GM19351 (cell line): ENCODE measurements around the gene ITFG1.

ENCODE experiments used
- ATAC-seq: cut with Tn5 transposase; IDR thresholded peaks from one replicate; pipeline ENCODE4 v1.9.1; 2021; ENCODE audit warnings: mild to moderate bottlenecking, moderate library complexity; ENCODE audit not compliant: unreplicated experiment

Gene ITFG1

DNA sequence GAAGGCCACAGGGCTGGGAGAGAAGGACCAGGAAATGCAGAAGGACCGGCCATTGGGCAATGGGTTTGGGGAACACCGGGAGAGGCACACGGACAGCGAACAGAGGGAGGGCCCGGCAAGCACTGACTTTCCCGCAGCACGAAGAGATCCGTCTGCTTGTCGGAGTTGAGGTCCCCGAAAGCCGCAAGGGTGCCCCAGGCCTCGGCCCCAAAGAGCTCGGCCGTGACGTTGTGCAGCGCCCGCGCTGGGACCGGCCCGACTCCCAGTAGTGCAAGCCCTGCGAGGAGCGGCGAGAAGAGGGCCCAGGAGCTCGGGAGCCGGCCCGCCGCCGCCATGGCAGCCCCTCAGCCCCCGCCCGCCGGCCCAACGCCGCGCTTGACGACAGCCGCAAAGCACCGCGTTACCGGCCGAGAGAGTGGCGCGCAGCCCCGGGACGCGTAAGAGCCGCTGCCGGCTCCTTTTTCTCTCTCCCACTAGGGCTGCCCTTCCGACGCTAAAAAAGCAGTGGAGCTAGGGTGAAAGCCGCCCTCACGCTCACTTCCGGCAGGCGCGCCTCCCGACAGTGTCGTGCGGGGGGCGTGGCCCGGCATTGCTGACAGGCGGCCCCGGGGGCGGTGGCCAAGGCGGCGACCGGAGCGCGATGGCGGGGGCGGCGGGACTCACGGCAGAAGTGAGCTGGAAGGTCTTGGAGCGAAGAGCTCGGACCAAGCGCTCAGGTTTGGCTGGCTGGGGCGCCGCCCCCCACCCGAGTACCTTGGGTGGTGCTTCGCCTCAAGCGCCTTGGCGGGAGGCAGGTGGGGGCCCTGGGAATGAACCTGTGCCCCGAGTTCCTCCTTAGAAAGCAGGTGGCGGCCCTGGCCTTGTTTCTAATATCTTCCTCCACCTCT is at the start of gene ITFG1, which contains the start of gene PHKB:
Gene ITFG1, minus strand, starts transcription at position 353 of the 887 bp plus-strand sequence. Its CDS starts 18 bp downstream, at position 335.
Gene PHKB, plus strand, starts transcription at position 621 of the 887 bp plus-strand sequence. Its CDS starts 20 bp downstream, at position 641.
- ATAC-seq, result peak; percentile 64

DNA sequence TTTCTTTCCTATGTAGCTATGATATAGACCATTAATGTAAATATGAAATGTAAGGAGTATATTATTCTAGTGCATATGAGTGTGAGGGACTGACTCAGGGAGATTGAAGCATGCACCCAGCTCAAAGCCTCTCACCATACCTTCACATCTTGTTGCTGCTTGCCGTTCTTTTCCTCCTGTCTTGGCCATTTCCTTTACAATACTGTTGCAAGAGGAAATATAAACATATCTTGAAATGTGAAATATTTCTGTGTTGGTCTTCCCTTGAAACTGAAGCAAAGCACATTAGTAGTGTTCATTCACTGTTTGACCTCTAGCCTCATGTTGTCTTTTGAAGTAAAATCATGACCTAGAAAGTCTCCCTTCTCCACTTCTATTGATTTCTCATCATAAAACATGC is 46.8 kb upstream of the ITFG1 start:
- no peak for ATAC-seq

DNA sequence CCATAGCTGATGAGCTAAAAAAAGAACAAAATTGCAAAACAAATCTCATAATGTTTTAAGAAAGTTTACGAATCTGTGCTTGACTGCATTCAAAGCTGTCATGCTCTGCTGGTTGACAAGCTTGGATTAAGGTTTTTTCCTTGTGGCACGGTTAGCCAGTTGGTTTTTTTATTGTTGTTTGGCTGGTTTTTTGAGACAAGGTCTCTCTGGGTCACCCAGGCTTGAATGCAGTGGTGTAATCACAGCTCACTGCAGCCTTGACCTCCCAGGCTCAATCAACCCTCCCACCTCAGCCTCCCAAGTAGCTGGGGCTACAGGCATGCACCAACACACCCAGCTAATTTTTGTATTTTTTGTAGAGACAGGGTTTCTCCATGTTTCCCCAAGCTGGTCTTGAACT is 45.9 kb upstream of the ITFG1 start:
- ATAC-seq, result no peak

DNA sequence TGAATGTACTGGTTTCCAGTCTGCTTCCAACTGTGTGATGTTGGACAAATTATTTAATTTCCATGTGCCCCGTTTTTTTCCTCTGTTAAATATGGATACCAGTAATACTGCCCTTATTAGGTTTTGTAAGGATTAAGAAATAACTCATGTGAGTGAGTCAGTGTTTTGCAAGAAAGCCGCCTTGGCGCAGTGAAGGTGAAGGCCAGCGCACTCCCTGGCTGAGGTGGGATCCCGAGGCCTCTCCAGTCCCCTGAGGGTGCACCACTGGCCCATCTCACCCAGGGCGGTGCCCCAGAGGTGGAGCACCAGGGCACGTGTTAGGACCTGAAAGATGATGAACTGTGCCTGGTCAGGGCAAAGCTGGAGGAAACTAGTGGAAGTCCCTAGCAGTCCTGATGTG is 43.7 kb upstream of the ITFG1 start:
- ATAC-seq, result no peak

DNA sequence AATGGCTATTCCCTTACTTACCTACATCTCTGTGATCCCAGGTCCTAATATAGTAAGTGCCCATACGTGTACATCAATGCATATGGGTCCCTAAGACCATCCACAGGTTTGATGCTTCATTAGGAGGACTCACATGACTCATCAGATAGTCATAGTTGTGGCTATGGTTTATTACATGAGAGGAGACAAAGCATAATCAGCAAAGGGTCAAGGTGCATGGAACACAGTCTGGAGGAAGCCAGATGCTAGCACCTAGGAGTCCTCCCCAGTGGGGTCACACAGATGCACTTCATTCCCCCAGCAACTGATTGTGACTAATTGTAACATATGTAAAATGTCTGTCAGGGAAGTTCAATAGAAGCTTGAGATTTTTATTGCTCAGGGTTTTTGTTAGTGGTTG is 43.1 kb upstream of the ITFG1 start:
- no peak for ATAC-seq

DNA sequence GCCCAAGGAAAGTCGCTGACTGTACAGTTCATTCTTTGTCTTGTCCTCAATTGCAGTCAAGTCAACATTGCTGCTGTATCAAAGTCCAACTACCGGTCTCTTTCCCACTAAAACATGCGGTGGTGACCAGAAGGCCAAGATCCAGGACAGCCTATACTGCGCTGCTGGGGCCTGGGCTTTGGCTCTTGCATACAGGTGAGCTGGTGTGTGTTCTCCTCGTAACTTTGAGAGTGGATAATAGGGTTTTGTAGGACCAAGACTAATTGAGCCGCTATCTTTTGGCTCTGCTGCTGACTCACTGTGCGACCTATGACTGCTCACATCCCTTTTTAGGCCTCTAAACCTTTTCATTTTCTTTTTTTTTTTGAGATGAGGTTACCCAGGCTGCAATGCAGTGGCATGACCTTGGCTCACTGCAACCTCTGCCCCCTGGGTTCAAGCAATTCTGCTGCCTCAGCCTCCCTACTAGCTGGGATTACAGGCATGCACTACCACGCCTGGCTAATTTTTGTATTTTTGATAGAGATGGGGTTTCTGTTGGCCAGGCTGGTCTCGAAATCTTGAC is 38.9 kb upstream of the ITFG1 start:
- no peak for ATAC-seq

DNA sequence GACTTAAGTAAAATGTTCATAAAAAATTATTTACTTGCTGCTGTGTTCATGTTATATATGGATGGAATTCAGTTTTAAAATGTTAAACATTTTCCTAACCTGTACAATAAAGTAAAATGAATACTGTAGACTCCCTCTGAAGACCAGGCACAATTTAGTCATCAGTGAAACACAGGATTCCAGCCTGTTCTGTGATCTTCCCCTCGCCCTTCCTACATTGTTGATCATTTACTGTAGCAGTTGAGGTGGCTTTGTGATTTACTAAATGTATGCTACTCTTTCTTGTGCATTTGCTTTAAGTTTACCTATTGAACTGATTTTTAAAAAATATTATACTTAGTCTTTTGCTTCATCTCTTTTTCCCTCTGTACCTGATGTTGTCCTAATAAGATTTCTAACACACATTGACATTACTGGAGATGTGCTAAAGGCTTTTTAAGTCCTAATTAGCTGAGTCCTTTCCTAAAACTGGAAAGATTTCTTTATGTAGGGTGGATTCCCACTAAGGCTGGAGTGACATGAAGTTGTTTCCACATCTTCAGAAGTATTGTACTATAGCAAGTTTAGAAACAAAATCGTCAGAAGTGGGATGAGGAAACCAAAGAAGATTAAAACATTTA is 38.3 kb upstream of the ITFG1 start:
- no peak for ATAC-seq

DNA sequence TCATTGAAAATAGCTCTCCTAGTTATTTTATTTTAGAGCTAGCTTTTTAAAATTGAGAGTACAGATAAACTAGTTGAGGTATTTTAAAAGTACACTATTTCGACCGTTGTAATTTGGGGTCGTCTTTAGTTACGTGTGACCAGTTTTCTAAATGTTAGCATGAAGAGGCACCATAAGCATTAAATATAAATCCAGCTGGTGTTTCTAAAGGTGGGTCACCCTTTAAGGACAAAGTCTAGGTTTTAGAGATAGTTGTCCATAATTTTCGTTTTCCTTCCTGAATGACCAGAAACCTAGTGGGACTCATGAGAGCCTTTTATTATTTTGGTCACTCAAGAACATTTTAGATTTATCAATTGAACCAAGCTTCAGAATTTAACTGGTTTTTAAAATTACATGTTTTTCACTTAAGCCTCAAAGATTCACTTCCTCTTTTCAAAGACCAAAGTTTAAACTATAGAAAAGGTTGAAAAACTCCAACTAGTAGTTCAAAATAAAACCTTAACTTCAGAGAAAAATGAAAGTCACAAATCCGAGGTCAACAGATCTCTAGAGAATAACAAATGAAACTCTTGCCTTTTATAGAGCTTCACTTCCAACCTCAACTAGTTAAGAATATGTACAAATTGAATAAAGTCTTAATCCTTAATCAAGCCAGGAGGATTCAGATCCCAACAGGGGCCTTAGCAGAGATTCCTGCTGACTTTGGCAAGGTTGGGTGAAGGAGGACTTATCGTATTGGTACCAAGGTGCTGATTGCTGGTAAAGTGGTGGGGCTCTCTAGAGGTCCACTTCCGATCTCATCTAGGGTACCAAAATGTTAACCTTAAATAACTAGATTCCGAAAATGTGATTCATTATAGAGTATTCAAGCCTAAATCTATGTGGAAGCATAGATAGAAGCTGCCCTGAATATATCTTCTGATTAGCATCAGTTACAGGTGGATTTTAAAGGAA is 32.8 kb upstream of the ITFG1 start:
- ATAC-seq, result no peak

DNA sequence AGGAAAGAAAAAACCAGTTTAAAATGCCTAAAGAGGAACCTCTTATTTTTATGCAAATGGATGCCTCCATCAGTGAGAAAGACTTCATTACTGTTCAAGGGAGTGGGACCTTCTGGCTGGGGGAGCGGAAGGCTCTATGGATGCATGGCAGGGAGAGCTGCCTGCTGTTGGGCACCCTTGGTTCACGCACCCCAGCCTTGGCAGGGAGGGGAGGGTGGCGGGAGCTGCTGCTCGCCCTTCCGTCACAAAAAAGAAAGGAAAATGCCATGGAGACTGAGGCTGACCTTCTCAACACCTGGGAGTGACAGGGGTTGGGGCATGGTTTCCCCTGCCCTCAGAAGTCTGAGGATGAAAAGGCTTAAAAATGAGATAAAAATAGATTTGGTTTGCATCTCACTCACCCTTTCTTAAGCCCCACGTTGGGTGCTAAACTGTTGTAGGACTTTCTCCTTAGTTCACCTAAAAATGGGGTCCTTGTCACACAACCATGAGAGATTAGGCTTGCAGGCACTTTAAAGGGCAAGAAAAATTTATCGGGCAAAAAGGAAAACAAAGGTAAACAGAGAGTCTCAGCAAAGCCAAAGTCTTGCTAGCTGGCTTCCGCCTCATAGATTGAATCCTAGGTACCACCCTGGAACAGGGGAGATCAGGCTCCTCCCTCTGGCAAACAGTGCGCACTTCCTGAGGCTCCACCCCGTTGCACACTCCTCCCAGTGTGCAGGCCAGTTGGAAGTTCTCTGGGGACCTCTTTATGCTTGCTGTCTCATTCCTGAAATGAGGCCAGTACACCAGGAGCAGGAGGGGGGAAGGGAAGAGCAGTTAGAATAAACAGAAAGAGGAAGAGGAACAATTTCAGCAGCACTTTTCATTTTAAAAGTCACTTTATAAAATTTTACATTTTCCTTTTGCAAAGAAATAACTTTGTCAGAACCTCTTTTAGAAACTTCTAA is 31.8 kb upstream of the ITFG1 start:
- ATAC-seq, result peak; percentile 72

DNA sequence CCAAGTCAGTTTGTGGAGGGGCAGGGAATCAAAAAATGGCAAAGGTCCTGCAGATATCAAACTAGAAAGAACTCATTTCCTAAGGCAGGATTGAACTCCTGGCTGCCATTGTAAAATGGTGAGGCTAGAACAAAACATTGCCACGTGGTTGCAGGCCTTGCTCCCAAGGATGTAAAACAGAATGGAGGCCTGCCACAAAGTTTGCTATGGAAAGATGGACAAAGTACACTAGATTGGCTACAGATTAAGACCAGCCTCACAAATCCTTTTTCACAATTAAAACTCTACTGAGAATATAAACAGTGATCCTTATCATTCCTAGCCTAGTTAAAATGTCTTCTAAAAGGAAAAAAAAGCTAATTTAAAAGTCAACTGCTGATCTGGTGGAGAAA is 31.2 kb upstream of the ITFG1 start:
- ATAC-seq, result no peak

DNA sequence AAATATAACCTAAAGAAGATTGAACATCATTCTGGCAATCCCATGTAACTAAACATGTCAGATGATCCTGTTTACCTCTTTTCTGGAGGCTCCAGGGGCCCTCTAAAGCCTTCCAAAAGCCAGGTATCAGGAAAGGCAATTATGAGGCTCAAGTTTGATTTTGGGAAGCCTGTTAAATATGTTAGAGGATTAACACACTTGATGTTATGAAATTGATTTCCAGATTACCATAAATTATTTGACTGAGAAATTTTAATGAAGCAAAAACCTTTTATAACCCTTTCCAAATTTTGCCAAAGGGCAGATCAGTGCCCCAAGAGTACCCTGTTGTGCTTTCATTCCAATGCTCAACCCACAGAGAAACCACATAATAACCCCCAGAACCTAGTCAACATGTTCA is 29.6 kb upstream of the ITFG1 start:
- no peak for ATAC-seq

DNA sequence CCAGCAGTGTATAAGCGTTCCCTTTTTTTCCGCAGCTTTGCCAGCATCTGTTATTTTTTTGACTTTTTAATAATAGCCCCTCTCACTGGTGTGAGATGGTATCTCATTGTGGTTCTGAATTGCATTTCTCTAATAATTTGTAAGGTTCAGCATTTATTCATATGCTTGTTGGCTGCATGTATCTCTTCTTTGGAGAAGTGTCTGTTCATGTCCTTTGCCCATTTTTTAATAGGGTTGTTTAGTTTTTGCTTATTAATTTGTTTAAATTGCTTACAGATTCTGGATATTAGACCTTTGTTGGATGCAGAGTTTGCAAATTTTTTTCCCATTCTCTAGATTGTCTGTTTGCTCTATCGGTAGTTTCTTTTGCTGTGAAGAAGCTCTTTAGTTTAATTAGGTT is 27.2 kb upstream of the ITFG1 start:
- no peak for ATAC-seq

DNA sequence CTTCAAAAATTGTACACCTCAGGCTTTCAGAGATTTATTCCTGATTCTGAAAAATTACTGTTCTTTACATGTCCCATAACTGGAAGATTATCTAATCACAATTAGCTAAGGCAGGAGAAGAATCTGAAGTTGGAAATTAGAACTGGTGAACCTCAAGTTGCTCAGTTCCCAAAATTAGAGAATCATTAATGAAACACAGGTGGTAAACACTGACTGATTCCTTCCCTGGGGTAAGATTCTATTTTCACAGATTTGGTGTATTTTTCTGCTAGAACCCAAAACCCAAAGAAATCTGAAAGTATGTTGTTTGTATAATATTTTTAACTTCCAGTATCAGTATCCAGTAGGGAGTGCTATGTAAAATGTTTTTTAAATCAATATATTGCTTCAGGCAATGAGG is 26.0 kb upstream of the ITFG1 start:
- no peak for ATAC-seq

DNA sequence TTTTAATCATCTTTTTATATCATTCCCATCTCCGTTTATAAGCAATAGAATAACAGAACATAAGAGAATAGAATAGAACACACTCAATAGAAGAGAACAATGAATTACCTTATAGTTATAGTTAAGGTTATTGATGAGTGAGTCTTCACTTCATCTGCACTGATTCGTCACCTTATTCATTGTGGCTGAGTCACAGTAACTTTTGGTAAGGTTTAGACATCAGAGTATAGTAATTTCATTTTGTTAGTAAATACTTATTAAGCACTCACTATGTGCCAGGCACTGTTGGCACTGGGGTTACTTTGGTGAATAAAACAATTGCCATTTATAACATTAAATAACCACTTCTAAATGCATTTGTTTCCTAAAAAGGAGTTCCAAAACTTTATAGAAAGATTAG is 22.8 kb upstream of the ITFG1 start:
- no peak for ATAC-seq

DNA sequence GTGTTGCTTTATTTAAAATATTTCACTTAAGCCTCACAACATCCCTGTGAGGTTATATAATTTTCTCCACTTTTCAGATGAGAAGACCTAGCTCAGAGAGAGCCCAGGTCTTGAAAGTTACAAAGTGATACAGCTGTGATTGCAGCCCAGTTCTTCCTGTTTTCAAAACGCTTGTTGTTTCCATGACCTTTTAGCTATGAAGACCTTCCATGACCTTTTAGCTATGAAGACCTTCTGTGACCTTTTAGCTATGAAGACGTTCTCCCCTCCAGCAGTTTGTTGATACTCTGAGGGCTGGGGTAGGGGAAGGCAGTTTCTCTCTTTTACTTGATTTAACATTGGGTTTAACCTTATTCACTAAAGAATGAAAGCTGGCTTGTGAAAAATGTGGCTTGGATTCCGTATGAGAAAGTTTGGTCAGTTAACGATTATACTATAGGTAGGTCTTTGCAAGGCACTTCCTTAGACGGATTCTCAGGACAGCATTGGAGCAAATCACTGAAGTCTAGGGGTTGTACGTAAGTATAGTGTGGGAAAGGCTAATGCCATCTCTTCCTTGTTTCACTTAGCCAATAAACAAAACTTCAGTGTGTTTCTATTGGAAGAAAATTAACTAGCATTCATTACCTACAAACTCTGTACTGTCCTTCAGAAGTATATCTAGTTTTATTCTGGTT is 21.0 kb upstream of the ITFG1 start:
- no peak for ATAC-seq

DNA sequence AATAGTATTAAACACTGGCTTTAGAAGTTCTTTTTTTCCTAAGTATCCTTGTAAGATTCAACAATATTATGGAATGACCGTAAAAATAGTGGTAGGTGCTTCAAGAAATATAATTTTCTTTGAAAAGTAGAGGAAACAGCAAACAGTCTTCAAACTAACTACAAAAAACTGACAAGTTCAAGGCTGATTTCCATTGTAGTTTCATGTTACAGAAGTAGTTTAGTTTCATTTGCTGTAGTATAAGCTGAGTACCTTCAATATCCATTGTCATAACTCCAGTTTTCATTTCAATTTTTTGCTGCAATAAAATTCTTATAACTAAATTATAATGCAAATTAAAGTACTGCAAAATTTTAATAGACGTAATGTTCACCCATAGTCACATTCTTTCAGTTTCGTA is 19.5 kb upstream of the ITFG1 start:
- no peak for ATAC-seq

DNA sequence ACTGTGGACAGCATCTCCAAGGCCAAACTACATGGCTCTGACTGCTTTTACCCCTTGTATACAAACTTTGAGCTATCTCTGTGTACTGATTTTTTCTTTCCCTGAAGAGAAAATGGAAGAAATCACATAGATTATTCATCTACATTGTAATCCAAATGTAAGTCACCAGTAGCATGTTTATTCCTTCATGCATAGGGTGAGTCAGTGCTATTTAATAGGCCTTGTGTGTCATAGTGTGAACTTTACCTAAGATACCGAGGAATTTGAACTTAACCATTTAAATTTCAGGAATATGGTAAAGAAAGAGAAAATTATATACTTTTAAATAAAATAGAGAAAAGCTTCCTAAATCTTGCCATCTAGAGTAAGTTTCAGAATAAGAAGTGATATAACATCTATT is 16.8 kb upstream of the ITFG1 start:
- ATAC-seq, result no peak

DNA sequence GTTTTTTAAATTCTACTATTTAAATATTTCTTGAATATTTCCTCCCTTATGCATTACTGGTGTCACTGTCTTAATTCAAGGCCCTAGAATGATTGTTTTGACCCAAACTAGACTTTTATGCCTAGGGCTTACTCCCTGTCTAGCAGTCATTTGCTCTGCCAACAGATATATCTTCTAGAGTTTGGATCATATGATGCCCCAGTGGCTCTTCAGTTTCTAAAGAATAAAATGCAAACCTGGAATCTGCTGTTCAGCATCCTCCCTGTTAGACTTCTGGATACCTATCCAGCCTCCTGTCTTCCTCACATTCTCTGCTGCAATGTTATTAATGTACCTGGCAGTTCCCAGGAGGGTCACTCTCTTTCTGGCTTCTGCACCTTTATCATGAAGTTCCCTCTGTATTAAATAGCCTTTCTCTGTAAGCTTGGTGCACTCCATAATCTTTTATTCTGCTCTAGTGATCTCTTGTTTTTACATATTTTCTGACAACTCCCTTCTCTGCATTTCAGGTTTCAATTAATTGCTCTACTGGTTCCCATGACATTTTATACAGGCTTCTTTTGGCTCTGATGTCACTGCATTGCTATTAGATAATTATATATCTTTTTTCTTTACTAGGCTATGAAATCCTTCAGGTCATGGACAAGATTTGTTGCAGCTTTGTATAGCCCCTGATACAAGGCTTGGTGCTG is 15.9 kb upstream of the ITFG1 start:
- ATAC-seq, result no peak

DNA sequence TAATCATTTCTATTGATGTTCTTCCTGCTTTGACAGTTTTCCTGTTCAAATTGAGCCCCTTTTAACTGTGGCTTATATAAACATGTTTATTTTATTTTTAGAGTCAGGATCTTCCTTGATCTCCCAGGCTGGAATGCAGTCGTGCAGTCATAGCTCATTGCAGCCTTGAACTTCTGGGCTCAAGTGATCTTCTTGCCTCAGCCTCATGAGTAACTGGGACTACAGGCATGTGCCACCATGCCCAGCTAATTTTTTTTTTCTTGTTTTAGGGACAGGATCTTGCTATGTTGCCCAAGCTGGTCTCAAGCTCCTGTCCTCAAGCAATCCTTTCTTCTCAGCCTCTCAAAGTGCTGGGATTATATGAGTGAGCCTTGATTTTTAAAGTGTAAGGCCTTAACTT is 14.9 kb upstream of the ITFG1 start:
- ATAC-seq, result no peak
